Upper lobe of left lung (tissue), 4 donors: ENCODE results near the gene MOV10L1.

Experiments used
- CTCF ChIP-seq, 6 experiments: fragments of 450-650 bp in 4 of 6; fragments of 200-600 bp in 2 of 6; sonication (generic) in 2 of 6; IDR thresholded peaks; one replicate each; pipeline ENCODE4 v1.5.1; 2016 to 2019; ENCODE audit warnings: antibody characterized with exemption in 6 of 6
- EP300 ChIP-seq, 4 donors: sonication (generic); formaldehyde crosslinking; IDR thresholded peaks; one replicate each; pipeline ENCODE4 v1.5.1; 2017; ENCODE audit warnings: antibody characterized with exemption in 4 of 4, control low read depth in 2 of 4
- POLR2A ChIP-seq, 4 donors: fragments of 450-650 bp; IDR thresholded peaks; one replicate each; pipeline ENCODE4 v1.5.1; 2016 to 2017; ENCODE audit warnings: antibody characterized with exemption in 4 of 4, mild to moderate bottlenecking in 2 of 4

GRCh38 chr22:50208939-50209892 lies 119.4 kb downstream of the MOV10L1 start:
- TF ChIP-seq POLR2A (IDR thresholded peaks at IDR 0.05) (no peak), CTCF (IDR thresholded peaks at IDR 0.05) (no peak), EP300 (IDR thresholded peaks at IDR 0.05) (no peak)
